ENCODE data around the gene AGL. TPM values are rescaled to one million over a fixed set of nuclear protein-coding genes. Genes with fewer than 3 reads are reported as not detected.
A peak's percentile ranks its signal among the peaks of the same experiment; 100 is the strongest.
"Not testable (repeated sequence)": the region's sequence is repeated elsewhere in the genome, so short reads cannot be mapped to it uniquely, and the experiment has no call there.

Gene AGL
- total and polyA plus RNA-seq, 5 experiments from 2014 or later, result 9.8 to 20.0 (median 11.8) TPM

DNA sequence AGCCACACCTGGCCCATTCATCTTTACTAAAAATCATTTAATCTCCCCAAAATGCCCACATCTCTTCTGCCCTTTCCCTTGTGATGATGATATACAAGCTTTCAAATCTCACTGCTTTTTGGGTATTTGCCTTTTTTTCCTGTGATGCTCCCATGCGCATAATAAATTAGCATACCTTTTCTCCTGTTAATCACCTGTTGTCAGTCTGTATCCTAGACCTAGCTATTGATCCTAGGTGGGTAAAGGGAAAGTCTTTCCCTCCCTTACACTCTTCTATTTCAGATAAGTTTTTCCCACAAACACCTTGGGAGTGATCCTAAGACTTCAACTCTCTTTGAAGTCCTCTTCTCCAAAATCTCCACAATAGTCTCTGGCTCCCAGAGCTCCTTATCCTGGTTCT lies 107.7 kb downstream of the AGL start:
- Mint-ChIP-seq H3K9me3 (peaks cover 0 to 2% (median 0%) of the 10 kb centered on the region in 9 donors), H3K4me3 (no peak overlapping the region), H3K4me1 (no peaks in the 10 kb centered on the region), H3K27ac (no peak overlapping the region), H3K36me3 (no peaks in the 10 kb centered on the region), H3K27me3 (no peaks in the 10 kb centered on the region)
- POLR2A ChIA-PET, result interaction anchor here (0.5 kb wide), 1 partner anchor 10 kb away, joined by 3 read pairs; no protein-coding TSS in a partner anchor
- ATAC-seq, result no peak
- DNase-seq, result no peak

DNA sequence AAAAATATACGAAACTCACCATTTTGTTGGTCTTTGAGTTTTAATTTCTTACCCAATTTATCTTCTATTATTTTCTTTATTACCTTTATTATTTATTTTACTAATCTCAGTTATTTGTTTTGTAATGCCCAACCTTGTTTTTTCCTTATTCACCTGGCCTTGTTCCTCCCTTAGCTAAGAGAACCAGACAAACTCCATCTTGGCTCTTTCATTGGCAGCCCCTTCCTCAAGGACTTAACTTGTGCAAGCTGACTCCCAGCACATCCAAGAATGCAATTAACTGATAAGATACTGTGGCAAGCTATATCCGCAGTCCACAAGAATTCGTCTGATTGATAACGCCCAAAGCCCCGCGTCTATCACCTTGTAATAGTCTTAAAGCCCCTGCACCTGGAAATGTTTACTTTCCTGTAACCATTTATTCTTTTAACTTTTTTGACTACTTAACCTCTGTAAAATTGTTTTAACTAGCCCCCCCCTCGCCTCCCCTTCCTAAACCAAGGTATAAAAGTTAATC lies 109.1 kb downstream of the AGL start:
- ATAC-seq, POLR2A ChIA-PET, H3K9me3 Mint-ChIP-seq: not testable (repeated sequence)

DNA sequence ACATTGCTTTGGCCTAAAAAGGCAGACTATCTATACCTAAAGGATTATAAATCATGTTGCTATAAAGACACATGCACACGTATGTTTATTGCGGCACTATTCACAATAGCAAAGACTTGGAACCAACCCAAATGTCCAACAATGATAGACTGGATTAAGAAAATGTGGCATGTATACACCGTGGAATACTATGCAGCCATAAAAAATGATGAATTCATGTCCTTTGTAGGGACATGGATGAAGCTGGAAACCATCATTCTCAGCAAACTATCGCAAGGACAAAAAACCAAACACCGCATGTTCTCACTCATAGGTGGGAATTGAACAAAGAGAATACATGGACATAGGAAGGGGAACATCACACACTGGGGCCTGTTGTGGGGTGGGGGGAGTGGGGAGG lies 110.1 kb downstream of the AGL start:
- H3K27ac Mint-ChIP-seq, H3K4me1 Mint-ChIP-seq, DNase-seq, H3K9me3 Mint-ChIP-seq, ATAC-seq, POLR2A ChIA-PET, H3K4me3 Mint-ChIP-seq, H3K27me3 Mint-ChIP-seq, H3K36me3 Mint-ChIP-seq: not testable (repeated sequence)

More for the DNA sequence above, 109.1 kb downstream of the AGL start:
- H3K4me1 Mint-ChIP-seq, H3K4me3 Mint-ChIP-seq, H3K27ac Mint-ChIP-seq, H3K27me3 Mint-ChIP-seq, H3K36me3 Mint-ChIP-seq, DNase-seq: not testable (repeated sequence)

DNA sequence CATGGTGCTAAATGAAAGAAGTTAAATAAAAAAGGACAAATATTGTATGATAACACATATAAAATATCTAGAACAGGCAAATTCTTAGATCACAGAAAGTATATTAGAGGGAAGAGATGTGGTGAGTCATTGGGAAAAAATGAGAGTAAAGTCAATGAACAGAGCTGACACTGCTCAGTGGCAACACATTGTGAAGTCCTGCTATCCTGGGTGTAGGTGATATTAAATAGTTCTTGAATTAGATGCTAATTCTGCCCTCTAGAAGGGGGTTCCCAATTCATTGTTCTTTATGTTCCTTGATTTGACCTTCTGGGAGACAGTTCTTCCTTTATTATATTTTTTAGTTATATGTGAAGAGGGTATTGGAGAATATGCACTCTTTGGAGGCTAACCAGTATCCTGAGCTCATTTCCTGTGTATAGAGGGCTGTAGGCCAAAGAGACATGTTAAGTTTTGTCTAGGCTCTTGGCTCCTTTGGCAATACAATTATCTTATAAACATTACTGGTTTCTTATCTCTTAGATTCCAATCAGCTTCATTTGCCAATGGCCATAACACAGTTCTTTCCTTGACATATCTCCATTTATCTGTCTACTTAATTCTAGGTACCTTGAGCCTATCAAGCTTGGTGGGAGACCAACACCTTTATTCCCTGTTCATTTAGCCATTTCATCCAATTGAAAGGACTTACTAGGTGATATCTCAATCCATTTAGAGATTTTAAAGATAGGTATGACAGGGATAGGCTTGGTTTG lies 113.1 kb downstream of the AGL start:
- H3K36me3 Mint-ChIP-seq, result no peaks in the 10 kb centered on the region
- ATAC-seq, result no peak
- POLR2A ChIA-PET, result no interaction called here

DNA sequence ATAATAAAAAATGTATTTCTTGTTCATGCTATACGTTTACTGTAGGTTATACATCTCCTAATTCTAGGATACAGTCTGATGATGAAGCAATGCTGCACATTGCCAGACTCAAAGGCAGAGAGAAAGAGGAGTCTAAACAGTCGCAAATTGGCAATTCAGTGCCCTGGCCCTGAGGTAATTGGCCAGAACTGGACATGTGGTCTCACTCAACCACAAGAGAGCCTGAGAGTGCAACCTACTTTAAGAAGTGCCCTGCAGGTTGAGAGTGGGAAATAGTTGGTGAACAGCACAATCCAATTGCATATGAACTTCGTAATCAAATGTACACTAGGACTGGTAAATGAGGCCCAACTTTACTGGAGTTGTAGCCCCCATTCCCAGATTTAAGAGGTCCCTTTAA lies 114.6 kb downstream of the AGL start:
- H3K36me3 Mint-ChIP-seq, result no peaks in the 10 kb centered on the region
- no peaks in the 10 kb centered on the region for H3K27me3 Mint-ChIP-seq
- ATAC-seq, result no peak
- DNase-seq, result no peak
- POLR2A ChIA-PET, result interaction anchor here (0.6 kb wide), 1 partner anchor 17 kb away, joined by 4 read pairs; no protein-coding TSS in a partner anchor
- H3K9me3 Mint-ChIP-seq, result no peaks in the 10 kb centered on the region
- peak overlapping the region in 1 of 10 donors; percentile 55 for H3K27ac Mint-ChIP-seq
- no peak overlapping the region for H3K4me3 Mint-ChIP-seq
- peaks cover 7 to 15% (median 13%) of the 10 kb centered on the region in 4 donors for H3K4me1 Mint-ChIP-seq

More for the DNA sequence above, 113.1 kb downstream of the AGL start:
- H3K9me3 Mint-ChIP-seq, result no peaks in the 10 kb centered on the region
- H3K4me1 Mint-ChIP-seq, result peaks cover under 1 to 3% (median 1%) of the 10 kb centered on the region in 4 donors
- no peak overlapping the region for H3K4me3 Mint-ChIP-seq
- no peak overlapping the region for H3K27ac Mint-ChIP-seq
- no peaks in the 10 kb centered on the region for H3K27me3 Mint-ChIP-seq
- no peak for DNase-seq

DNA sequence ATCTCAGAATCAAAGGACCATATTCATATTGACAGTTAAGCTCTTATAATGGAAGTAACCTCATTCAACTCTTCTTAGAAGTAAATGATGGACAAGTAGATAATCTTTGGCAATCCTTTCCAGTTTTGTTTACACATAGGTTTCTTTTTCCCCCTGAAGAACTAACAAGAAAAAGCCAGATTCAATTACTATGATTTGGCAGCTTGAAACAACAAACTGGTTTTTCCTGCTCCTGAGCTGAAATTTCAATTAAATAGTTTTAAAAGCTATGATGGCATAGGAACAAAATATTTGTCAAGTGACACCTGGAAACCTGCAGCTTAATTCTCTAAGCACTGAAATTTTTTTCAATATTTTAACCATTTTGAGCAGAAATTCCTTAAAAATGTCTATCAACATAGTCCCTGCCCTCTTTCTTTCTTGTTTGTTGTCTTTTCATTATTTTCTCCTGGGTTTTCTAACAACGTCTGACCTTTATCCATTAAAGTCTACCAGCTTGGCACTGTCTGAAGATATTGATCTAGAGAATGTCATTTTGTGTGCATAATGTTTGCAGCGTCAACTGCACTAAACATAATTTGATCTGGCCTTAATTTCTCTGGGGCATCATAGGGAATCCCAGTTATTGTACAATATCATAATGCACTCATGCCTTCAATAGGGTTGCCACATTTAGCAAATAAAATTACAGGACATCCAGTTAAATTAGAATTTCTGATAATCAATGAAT lies 115.7 kb downstream of the AGL start:
- DNase-seq (no peak), ATAC-seq (no peak)
- H3K9me3 Mint-ChIP-seq, result no peaks in the 10 kb centered on the region
- POLR2A ChIA-PET, result interaction anchor here (0.6 kb wide), 1 partner anchor 16 kb away, joined by 4 read pairs; no protein-coding TSS in a partner anchor
- no peaks in the 10 kb centered on the region for H3K27me3 Mint-ChIP-seq
- no peaks in the 10 kb centered on the region for H3K36me3 Mint-ChIP-seq
- no peak overlapping the region for H3K27ac Mint-ChIP-seq
- H3K4me1 Mint-ChIP-seq, result peaks cover 11 to 23% (median 20%) of the 10 kb centered on the region in 4 donors
- no peak overlapping the region for H3K4me3 Mint-ChIP-seq

DNA sequence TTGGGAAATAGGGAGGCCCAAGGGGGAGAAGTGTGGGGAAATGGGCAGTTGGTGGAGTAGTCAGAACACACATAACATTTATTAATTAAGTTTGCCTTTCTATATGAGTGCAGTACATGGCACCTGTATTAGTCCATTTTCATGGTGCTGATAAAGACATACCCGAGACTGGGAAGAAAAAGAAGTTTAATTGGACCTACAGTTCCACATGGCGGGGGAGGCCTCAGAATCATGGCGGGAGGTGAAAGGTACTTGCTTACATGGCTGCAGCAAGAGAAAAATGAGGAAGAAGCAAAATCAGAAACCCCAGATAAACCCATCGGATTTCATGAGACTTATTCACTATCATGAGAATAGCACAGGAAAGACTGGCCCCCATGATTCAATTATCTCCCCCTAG lies 118.1 kb downstream of the AGL start:
- Mint-ChIP-seq H3K27me3 (no peaks in the 10 kb centered on the region), H3K9me3 (no peaks in the 10 kb centered on the region), H3K4me3 (peak overlapping the region in 8 of 10 donors; percentile 20 to 100 (median 94)), H3K36me3 (no peaks in the 10 kb centered on the region), H3K27ac (peak overlapping the region in 3 of 10 donors; percentile 34 to 78 (median 62)), H3K4me1 (peaks cover 14 to 40% (median 33%) of the 10 kb centered on the region in 4 donors)
- DNase-seq (no peak), ATAC-seq (no peak)
- POLR2A ChIA-PET, result no interaction called here

DNA sequence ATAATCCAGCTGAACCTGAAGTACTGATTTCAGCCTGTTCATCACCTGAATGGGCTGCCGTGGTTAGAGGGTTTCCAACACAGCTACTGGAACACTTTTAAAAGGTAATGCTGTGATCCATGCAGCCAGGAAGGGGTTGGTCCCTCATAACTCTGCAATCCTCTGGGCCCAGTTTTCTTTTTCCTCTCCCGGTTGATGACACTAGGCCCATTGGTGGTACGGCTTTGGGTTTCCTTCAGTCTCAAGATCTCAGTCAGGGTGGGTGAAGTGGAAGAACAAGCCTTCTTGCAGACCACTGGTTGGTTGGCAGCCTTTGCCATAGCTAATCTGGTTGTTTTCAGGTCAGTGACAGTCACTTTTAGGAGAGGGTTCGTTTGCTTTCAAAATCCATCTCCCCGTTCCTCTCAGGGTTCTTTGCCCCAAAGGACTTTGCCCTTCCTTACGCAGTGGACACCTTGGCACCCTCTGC lies 119.1 kb downstream of the AGL start:
- Mint-ChIP-seq H3K4me1 (peaks cover 14 to 43% (median 36%) of the 10 kb centered on the region in 4 donors), H3K27ac (peak overlapping the region; percentile 88 to 97 (median 94)), H3K27me3 (no peaks in the 10 kb centered on the region), H3K4me3 (peak overlapping the region; percentile 89 to 100 (median 99)), H3K36me3 (peaks cover 0 to 2% (median 0%) of the 10 kb centered on the region in 3 donors), H3K9me3 (no peaks in the 10 kb centered on the region)
- peak in 1 of 10 donors; percentile 0 for DNase-seq
- POLR2A ChIA-PET, result interaction anchor here (0.7 to 2.2 kb wide), 7 partner anchors 10 to 203 kb away, joined by 3 to 17 read pairs (median 8); partner anchors contain the start of genes AGL, FRRS1, SASS6 and TRMT13
- ATAC-seq, result peak in 1 of 2 donors; percentile 1

DNA sequence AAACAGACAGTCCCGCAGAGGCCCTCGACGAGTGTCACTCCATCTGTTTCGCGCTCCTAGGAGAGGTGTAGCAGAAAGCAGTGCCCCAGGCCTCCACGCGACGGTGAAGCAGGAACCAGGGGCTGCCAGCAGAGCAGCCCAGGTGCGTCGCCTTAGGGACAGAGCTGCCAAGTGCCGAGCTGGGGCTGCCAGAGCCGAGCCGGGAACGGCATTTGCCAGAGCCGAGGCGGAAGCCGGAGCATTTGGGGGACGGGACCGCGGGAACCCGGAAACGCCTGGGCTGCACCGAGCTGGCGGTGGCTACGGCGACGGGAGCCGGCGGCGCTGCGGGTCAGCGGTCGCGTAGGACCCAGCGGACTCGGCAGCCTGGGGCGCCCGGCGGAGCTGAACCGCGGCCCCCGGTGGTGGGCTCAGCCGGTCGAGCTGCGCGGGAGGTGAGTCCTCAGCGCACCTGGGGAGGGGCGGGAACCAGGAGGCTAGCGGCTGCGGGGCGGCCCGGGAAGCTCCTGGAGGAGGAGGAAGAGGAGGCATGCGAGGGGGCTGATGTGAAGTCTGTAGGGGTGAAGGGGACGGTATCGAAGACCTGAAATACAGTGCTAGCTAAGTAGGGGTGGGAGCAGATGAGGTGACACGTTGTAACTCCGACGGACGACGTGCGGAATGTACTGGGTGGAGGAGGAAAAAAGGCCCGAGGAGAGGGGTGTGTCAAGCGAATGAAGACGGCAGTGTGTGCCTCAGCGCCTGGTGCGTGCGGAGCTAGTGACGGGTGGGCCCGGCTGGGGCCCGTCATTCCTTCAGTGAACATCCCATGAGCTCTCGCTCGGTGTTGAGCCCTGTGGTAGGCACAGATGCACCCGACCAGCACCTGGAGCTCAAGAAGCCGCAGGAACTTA lies 119.8 kb downstream of the AGL start, which contains the start of gene SLC35A3:
SLC35A3 (plus strand) TSS at position 268 of the 893 bp plus-strand sequence. CDS start 23,559 bp downstream, outside the sequence.
- peaks cover 0 to 8% (median 0%) of the 10 kb centered on the region in 3 donors for H3K36me3 Mint-ChIP-seq
- H3K9me3 Mint-ChIP-seq, result no peaks in the 10 kb centered on the region
- POLR2A ChIA-PET, result interaction anchor here (0.6 to 2.2 kb wide), 9 partner anchors 10 to 296 kb away, joined by 3 to 17 read pairs (median 4); partner anchors contain the start of genes AGL, FRRS1, RTCA and SASS6
- DNase-seq (peak; percentile 66 to 85 (median 77)), ATAC-seq (peak; percentile 80 to 88)
- no peaks in the 10 kb centered on the region for H3K27me3 Mint-ChIP-seq
- peak within 1 kb of the TSS; percentile 96 to 100 (median 99) for H3K4me3 Mint-ChIP-seq
- H3K4me1 Mint-ChIP-seq, result peaks cover 14 to 43% (median 36%) of the 10 kb centered on the region in 4 donors
- peak within 1 kb of the TSS; percentile 88 to 100 (median 98) for H3K27ac Mint-ChIP-seq

DNA sequence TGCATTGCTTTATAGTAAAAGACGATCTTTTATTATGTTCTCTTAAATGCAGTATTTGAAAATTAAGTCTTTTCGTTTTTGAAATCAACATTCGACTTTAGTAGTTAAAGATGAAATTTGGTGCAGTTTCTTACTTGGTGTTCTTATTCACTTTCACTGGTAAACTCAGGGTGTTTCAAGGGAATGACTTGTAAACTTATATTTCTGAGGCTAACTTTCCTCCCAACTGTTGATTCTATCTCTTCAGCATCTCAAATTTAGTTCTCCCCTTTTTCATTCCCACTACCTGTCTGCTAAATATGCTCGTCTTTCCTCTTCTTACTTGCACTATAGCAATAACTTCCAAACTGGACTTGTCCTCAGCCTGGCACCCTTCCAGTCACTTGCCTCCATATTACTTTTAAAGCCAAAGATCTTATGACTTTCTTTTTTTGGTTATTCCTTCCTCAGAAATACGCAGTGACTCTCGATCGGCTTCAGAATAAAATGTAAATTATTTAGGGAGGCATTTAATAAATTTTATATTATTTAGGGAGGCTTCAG lies 120.6 kb downstream of the AGL start:
- ATAC-seq, result no peak
- Mint-ChIP-seq H3K4me1 (peaks cover 18 to 43% (median 37%) of the 10 kb centered on the region in 4 donors), H3K36me3 (peaks cover 0 to 15% (median 4%) of the 10 kb centered on the region in 3 donors)

DNA sequence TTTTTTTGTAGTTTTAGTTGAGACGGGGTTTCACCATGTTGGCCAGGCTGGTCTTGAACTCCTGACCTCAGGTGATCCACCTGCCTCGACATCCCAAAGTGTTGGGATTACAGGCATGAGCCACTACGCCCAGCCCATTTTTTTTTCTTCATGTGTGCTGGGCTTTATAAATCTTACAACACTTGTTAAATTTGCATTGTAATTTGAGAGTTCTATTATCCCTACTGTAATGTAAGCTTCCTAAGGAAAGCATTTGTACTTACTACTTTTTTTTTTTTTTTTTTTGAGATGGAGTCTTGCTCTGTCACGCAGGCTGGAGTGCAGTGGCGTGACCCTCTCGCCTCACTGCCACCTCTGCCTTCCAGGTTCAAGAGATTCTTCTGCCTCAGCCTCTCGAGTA lies 121.9 kb downstream of the AGL start:
- DNase-seq, H3K9me3 Mint-ChIP-seq, ATAC-seq, H3K27me3 Mint-ChIP-seq: not testable (repeated sequence)
- POLR2A ChIA-PET, result interaction anchor here (0.6 kb wide), 1 partner anchor 278 kb away, joined by 3 read pairs; no protein-coding TSS in a partner anchor
- Mint-ChIP-seq H3K27ac (peak overlapping the region in 2 of 10 donors; percentile 20 to 84), H3K36me3 (peaks cover 0 to 24% (median 10%) of the 10 kb centered on the region in 3 donors), H3K4me3 (peak overlapping the region in 8 of 10 donors; percentile 44 to 99 (median 78)), H3K4me1 (peaks cover 16 to 44% (median 39%) of the 10 kb centered on the region in 4 donors)

More for the DNA sequence above, 120.6 kb downstream of the AGL start:
- Mint-ChIP-seq H3K9me3 (no peaks in the 10 kb centered on the region), H3K27me3 (no peaks in the 10 kb centered on the region), H3K4me3 (peak overlapping the region; percentile 96 to 100 (median 99)), H3K27ac (peak overlapping the region; percentile 88 to 100 (median 98))
- DNase-seq, result peak in 1 of 10 donors; percentile 4
- POLR2A ChIA-PET, result interaction anchor here (0.6 to 2.2 kb wide), 7 partner anchors 9 to 295 kb away, joined by 3 to 17 read pairs (median 8); partner anchors contain the start of genes AGL, RTCA, SASS6 and TRMT13
